Spleen (tissue), 7 donors: Measurements from ENCODE around the gene CD2.

Source experiments
- POLR2AphosphoS5 ChIP-seq, 3 donors: sonication (generic); formaldehyde crosslinking; IDR thresholded peaks; one replicate each; pipeline ENCODE4 v1.5.1; 2017; ENCODE audit warnings: antibody characterized with exemption in 3 of 3
- TF ChIP-seq, protein P1 (sequence below), 11 experiments: fragments of 200-600 bp in 7 of 11; fragments of 450-650 bp in 4 of 11; sonication (generic) in 4 of 11; IDR thresholded peaks in 8 of 11; conservative IDR thresholded peaks in 3 of 11; 1 replicate in 7 of 11; 2 replicates in 4 of 11; pipeline versions ENCODE4 v1.4.0 to v1.8.0; 2016 to 2021; ENCODE audit warnings: antibody characterized with exemption in 11 of 11, inconsistent platforms in 4 of 11, mild to moderate bottlenecking in 1 of 11
- donor health status: DM: no; HTN: no; CAD: no; lungs with moderate emphysema.
- donor health status: DM: no; HTN: no; CAD: no.
- donor health status: DM: no; HTN: no; CAD: no.

DNA sequence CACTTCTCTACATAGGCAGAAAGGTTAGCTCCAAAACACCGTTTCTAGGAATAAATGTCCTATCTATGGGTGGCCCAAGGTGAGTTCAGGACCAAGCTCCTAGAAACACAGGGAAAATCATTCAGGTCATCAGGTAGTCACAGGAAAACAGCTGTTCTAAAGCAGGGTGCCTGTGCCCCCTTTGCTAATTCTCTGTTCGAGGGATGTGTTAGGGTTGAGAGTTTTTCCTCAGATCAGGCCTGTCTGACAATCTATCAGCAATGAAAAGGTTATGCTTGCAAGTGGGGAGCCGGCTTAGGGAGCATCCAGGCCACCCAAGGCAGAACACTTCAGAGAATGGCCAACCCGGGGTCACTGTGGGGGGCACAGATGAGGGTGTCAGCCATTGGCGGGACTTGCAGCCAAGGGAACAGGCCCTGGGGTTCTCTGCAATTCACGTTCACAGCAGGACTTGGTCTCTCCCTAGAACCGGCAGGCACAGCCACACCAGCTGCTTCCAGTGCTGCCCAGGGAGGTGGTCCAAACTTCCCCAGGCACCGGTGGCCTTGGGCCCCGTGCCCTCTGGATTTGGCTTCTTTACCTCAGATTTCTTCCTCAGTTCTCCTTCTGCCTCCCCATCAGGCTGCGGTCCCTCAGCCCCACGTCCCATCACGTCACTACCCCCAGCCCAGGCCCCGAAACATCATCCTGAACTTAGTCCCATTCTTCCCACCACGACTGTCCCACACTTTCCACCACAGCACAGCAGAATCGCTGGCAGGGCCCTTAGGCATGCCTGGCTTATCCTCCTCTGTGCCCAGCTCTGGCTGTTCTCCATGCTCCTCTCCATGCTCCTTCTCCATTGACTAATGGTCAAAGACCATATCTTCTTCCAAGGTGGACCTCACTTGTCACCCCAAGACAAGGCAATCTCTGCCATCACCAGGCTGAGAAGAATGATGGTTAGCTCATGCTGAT lies 11.0 kb downstream of the CD2 start:
- TF ChIP-seq, protein P1, sequence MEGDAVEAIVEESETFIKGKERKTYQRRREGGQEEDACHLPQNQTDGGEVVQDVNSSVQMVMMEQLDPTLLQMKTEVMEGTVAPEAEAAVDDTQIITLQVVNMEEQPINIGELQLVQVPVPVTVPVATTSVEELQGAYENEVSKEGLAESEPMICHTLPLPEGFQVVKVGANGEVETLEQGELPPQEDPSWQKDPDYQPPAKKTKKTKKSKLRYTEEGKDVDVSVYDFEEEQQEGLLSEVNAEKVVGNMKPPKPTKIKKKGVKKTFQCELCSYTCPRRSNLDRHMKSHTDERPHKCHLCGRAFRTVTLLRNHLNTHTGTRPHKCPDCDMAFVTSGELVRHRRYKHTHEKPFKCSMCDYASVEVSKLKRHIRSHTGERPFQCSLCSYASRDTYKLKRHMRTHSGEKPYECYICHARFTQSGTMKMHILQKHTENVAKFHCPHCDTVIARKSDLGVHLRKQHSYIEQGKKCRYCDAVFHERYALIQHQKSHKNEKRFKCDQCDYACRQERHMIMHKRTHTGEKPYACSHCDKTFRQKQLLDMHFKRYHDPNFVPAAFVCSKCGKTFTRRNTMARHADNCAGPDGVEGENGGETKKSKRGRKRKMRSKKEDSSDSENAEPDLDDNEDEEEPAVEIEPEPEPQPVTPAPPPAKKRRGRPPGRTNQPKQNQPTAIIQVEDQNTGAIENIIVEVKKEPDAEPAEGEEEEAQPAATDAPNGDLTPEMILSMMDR (IDR thresholded peaks at IDR 0.05 in 8 of 11, conservative IDR thresholded peaks at IDR 0.05 in 3 of 11), result no peak
- no peak for TF ChIP-seq POLR2AphosphoS5 (IDR thresholded peaks at IDR 0.05)
